Measurements from ENCODE around the gene PDCD7.
"Not testable (repeated sequence)": the region's sequence is repeated elsewhere in the genome, so short reads cannot be mapped to it uniquely, and the experiment has no call there.

Gene PDCD7

GRCh38 chr15:65115542-65115941, 18.1 kb downstream of the PDCD7 start:
- no peak for DNase-seq (ENCODE audit: low read depth in 2 of 2)

GRCh38 chr15:65115086-65115485, 18.5 kb downstream of the PDCD7 start, which contains the start of gene UBAP1L:
UBAP1L (minus strand) TSS chr15:65115200; CDS start chr15:65106215, 8,985 bp downstream.
- no peak for DNase-seq (ENCODE audit: low read depth in 2 of 2)

GRCh38 chr15:65110676-65111292, 22.8 kb downstream of the PDCD7 start:
- no peak for DNase-seq (ENCODE audit: low read depth in 2 of 2)

- no peak for DNase-seq (ENCODE audit: low read depth in 2 of 2)
Measured at GRCh38 chr15:65106011-65106590, 27.5 kb downstream of the PDCD7 start.

GRCh38 chr15:65105038-65105437, 28.6 kb downstream of the PDCD7 start:
- no peak for DNase-seq (ENCODE audit: low read depth in 2 of 2)

GRCh38 chr15:65102912-65103311, 30.7 kb downstream of the PDCD7 start:
- no peak for DNase-seq (ENCODE audit: low read depth in 2 of 2)

GRCh38 chr15:65101891-65102708, 31.5 kb downstream of the PDCD7 start:
- no peak for DNase-seq (ENCODE audit: low read depth in 2 of 2)

- peak; percentile 53 to 58 for DNase-seq (ENCODE audit: low read depth in 2 of 2)
Measured at GRCh38 chr15:65101411-65101890, 32.2 kb downstream of the PDCD7 start.

- no peak for DNase-seq (ENCODE audit: low read depth in 2 of 2)
Measured at GRCh38 chr15:65100442-65100841, 33.2 kb downstream of the PDCD7 start.

- DNase-seq (ENCODE audit: low read depth in 2 of 2): not testable (repeated sequence)
Measured at GRCh38 chr15:65099801-65100200, 33.8 kb downstream of the PDCD7 start.

GRCh38 chr15:65099336-65099735, 34.3 kb downstream of the PDCD7 start:
- DNase-seq (ENCODE audit: low read depth in 2 of 2): no peak

- DNase-seq (ENCODE audit: low read depth in 2 of 2): no peak
Measured at GRCh38 chr15:65097651-65098263, 35.9 kb downstream of the PDCD7 start.

- DNase-seq (ENCODE audit: low read depth in 2 of 2): no peak
Measured at GRCh38 chr15:65096481-65097385, 36.9 kb downstream of the PDCD7 start.

GRCh38 chr15:65095747-65096104, 37.9 kb downstream of the PDCD7 start:
- DNase-seq (ENCODE audit: low read depth in 2 of 2): no peak

GRCh38 chr15:65095011-65095746, 38.4 kb downstream of the PDCD7 start:
- DNase-seq (ENCODE audit: low read depth in 2 of 2): no peak

GRCh38 chr15:65094294-65094995, 39.2 kb downstream of the PDCD7 start:
- DNase-seq (ENCODE audit: low read depth in 2 of 2): no peak

GRCh38 chr15:65093793-65094170, 39.8 kb downstream of the PDCD7 start:
- DNase-seq (ENCODE audit: low read depth in 2 of 2): not testable (repeated sequence)

- no peak for DNase-seq (ENCODE audit: low read depth in 2 of 2)
Measured at GRCh38 chr15:65092911-65093792, 40.5 kb downstream of the PDCD7 start.

Measured in stimulated activated CD4-positive, alpha-beta T cell treated with anti-CD3 and anti-CD28 coated beads, Interleukin-4, amount 100 ng/mL, for 48 hours (primary cell).